ENCODE data around the gene TYMP.

The TYMP gene

DNA sequence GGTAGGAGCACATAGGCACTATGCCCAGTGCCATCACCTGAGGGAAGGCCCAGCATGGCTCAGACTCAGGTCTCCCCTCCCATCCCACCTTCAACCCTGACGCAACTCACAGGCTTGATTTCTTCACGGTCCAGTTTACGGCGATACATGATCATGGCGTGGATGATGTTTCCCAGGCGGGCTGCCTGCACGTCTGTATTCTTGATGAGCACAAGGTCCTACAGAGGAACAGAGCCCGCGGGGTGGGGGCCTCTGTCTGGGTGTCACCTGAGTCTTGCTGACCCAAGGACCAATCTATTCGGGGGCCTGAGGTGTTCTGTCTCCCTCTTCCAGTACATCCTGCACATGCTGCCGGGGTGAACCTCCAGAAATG is 44.6 kb upstream of the TYMP start:
- Histone ChIP-seq H3K36me3 (ENCODE audit: insufficient read depth, low read length) (no peaks in the 10 kb centered on the region; the same call in 1 of the 2 replicates), H3K9ac (ENCODE audit: insufficient read length) (no peak overlapping the region), H3K4me3 (no peak overlapping the region), H3K27ac (no peak overlapping the region), H3K9me3 (ENCODE audit: low read depth, low read length) (no peaks in the 10 kb centered on the region)
- DNase-seq (ENCODE audit: low read depth, low spot score) = no peak
- TF ChIP-seq EZH2 (IDR thresholded peaks at IDR 0.05) (no peak), POLR2AphosphoS5 (IDR thresholded peaks at IDR 0.05; ENCODE audit: borderline replicate concordance, low read depth, low read length) (no peak), FOXP2 (optimal IDR thresholded peaks at IDR 0.05; ENCODE audit: control extremely low read depth, extremely low read length, insufficient read depth) (no peak)

DNA sequence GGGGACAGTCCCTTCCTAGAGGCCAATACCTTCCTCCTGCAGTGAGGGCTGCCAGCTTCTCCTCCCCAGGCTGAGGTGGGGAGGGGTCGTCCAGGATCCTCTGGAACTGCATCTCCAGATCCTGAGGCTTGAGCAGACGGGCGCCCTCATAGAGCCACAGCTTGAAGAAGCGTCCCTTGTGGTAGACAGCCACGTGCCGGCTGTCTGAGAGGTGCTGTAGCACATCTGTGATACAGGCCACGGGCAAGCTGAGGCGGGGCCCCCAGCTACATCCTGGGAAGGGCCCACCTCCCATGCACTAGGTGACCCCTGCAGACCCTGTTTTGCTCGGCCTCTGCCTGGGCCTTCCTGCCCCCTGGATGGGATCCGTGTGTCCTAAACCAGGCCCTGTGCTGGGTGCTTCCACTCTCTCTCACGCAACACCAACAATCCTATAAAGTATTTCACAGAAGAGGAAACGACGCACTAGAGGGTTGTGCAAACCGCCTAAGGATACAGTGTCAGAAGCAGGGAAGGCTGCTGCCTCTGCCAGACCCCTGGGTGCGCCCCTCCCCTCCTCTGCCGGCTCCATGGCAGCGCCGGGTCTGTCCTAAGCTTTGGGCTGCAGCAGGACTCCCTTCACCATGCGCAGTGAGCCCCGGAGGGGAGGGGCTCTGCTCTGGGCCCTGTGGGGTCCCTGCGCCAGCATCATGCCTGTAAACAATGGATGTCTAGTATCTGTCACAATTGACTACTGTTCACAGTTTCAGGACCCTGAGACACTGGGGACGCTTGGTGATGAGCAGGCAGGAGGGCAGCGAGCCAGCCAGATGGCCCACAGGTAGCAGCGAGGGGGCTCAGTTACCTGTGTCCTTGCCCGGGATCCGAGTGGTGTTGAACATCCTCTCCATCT is 43.9 kb upstream of the TYMP start:
- Histone ChIP-seq H3K9me3 (ENCODE audit: low read depth, low read length) (no peaks in the 10 kb centered on the region), H3K27ac (no peak overlapping the region), H3K4me3 (no peak overlapping the region), H3K9ac (ENCODE audit: insufficient read length) (no peak overlapping the region), H3K36me3 (ENCODE audit: insufficient read depth, low read length) (no peaks in the 10 kb centered on the region; the same call in 1 of the 2 replicates)
- TF ChIP-seq EZH2 (IDR thresholded peaks at IDR 0.05) (no peak), FOXP2 (optimal IDR thresholded peaks at IDR 0.05; ENCODE audit: control extremely low read depth, extremely low read length, insufficient read depth) (no peak), POLR2AphosphoS5 (IDR thresholded peaks at IDR 0.05; ENCODE audit: borderline replicate concordance, low read depth, low read length) (no peak)
- DNase-seq (ENCODE audit: low read depth, low spot score) = no peak

DNA sequence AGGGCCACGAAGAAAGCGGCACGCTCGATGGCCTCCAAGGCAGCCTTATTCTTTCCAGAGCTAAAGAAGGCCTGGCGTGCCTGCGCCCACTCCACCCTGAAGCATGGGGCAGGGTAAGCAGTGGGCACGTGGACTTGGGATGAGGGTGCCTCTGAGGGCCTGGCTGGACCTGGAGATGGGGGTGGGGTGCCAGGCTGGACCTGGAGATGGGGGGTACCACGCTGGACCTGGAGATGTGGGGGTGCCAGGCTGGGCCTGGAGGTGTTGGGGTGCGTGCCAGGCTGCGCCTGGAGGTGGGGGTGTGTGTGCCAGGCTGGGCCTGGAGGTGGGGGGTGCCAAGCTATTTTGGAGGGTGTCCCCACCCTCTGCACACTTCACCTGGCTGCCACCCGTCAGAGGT is 43.2 kb upstream of the TYMP start:
- Histone ChIP-seq H3K36me3 (ENCODE audit: insufficient read depth, low read length) (no peaks in the 10 kb centered on the region; the same call in 1 of the 2 replicates), H3K4me3 (no peak overlapping the region), H3K9ac (ENCODE audit: insufficient read length) (no peak overlapping the region), H3K27ac (no peak overlapping the region), H3K9me3 (ENCODE audit: low read depth, low read length) (no peaks in the 10 kb centered on the region)
- DNase-seq (ENCODE audit: low read depth, low spot score) = no peak
- TF ChIP-seq EZH2 (IDR thresholded peaks at IDR 0.05) = no peak
- no peak for TF ChIP-seq FOXP2 (optimal IDR thresholded peaks at IDR 0.05; ENCODE audit: control extremely low read depth, extremely low read length, insufficient read depth)
- TF ChIP-seq POLR2AphosphoS5 (IDR thresholded peaks at IDR 0.05; ENCODE audit: borderline replicate concordance, low read depth, low read length) = no peak

DNA sequence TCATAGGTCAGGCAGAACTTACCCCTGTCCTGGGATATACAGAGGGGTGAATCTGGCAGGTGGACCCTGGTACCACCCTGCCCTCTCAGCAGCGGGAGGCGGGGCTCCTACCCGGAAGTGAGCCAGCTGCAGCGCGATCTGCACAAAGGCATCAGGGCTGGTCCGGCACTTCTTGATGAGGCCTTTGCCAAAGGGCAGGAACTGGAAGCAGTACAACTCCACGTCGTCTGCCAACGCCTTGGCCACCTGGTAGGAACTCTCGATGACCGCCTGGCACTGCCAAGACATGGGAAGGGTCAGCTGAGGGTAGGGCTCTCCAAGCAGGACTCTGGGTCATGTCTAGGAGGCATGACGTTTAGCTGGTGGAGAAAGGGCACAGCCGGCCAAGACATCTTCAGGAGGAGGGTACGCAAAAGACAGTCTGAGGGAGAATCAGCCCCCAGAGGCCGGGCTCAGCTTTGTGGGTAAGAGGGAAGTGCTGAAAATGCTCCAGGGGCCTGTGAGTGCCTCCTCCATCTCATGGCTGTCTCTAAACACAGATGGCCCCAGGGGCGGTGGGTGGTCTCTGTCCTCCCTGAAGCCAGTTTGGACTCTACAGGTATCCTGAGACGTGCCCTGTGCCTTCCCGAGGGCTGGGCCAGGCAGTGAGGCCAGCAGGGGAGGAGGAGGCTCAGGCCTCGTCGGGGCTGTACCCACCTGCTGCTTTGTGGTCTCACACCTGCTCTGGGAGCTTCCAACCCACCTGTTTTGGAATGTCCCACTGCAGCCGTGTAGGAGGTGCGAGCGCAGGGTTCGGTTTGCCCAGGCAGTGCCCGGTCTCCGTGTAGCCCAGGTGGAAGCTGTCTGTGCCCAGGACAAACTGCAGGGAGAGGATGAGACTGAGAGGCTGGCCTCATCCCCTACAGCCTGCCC is 41.7 kb upstream of the TYMP start:
- Histone ChIP-seq H3K4me3 (no peak overlapping the region), H3K9ac (ENCODE audit: insufficient read length) (no peak overlapping the region), H3K27ac (no peak overlapping the region), H3K9me3 (ENCODE audit: low read depth, low read length) (no peaks in the 10 kb centered on the region), H3K36me3 (ENCODE audit: insufficient read depth, low read length) (no peaks in the 10 kb centered on the region; the same call in 1 of the 2 replicates)
- TF ChIP-seq FOXP2 (optimal IDR thresholded peaks at IDR 0.05; ENCODE audit: control extremely low read depth, extremely low read length, insufficient read depth) (no peak), POLR2AphosphoS5 (IDR thresholded peaks at IDR 0.05; ENCODE audit: borderline replicate concordance, low read depth, low read length) (no peak), EZH2 (IDR thresholded peaks at IDR 0.05) (no peak)
- DNase-seq (ENCODE audit: low read depth, low spot score) = no peak

DNA sequence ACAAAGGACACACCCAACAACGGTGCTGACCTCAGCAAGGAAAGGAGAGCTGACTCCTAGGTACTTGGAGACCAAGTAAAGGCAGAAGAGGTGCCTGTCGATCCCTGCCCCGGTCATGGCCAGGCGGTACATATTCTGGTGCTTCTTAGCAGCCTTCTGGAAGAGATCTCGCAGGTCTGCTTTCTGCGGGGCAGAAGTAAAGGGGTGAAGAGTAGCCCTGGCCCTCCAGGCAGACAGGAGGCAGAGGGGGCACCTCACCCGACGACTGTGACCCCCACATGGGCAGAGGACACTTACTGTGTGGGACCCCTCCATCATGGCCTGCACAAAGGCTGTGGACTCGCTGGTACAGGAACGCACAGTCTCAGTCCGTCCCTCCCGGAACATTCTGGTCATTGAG is 41.0 kb upstream of the TYMP start:
- no peaks in the 10 kb centered on the region for H3K9me3 ChIP-seq (ENCODE audit: low read depth, low read length)
- H3K36me3 ChIP-seq (ENCODE audit: insufficient read depth, low read length) = no peaks in the 10 kb centered on the region; the same call in 1 of the 2 replicates
- DNase-seq (ENCODE audit: low read depth, low spot score) = no peak
- no peak overlapping the region for H3K4me3 ChIP-seq
- no peak for TF ChIP-seq POLR2AphosphoS5 (IDR thresholded peaks at IDR 0.05; ENCODE audit: borderline replicate concordance, low read depth, low read length)
- no peak for TF ChIP-seq EZH2 (IDR thresholded peaks at IDR 0.05)
- TF ChIP-seq FOXP2 (optimal IDR thresholded peaks at IDR 0.05; ENCODE audit: control extremely low read depth, extremely low read length, insufficient read depth) = no peak
- no peak overlapping the region for H3K9ac ChIP-seq (ENCODE audit: insufficient read length)
- H3K27ac ChIP-seq = no peak overlapping the region

DNA sequence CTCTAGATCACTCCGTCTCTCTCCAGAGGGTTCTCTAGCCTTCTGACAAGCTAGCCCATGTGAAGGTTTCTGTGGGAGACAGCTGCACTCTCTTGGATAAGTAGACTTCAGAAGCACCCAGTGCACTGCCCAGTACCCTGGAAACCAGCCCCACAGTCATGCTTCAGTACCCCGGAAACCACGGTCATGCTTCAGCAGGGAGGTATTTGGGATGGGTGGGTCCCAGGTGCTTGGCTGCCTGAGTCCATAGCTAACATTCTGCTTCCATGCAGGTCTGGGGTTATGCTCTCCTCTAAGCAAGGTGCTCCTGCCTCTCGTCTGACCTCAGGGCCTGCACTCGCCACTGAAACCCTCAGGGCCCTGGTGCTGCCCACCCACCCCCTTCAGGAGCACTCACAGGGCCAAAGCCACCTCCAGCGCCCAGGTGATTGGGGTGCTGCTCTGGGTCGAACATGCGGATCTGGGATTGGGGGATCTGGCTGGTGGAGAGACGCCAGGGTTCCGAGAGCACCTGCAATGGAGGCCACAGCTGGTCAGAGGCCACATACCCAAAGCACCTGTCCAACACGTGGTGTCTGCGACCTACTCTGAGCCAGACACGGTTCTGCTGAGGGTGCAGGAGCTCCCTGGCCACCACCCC is 40.2 kb upstream of the TYMP start:
- Histone ChIP-seq H3K9me3 (ENCODE audit: low read depth, low read length) (no peaks in the 10 kb centered on the region), H3K4me3 (no peak overlapping the region), H3K27ac (no peak overlapping the region), H3K36me3 (ENCODE audit: insufficient read depth, low read length) (no peaks in the 10 kb centered on the region; the same call in 1 of the 2 replicates), H3K9ac (ENCODE audit: insufficient read length) (no peak overlapping the region)
- no peak for DNase-seq (ENCODE audit: low read depth, low spot score)
- TF ChIP-seq EZH2 (IDR thresholded peaks at IDR 0.05) (no peak), POLR2AphosphoS5 (IDR thresholded peaks at IDR 0.05; ENCODE audit: borderline replicate concordance, low read depth, low read length) (no peak), FOXP2 (optimal IDR thresholded peaks at IDR 0.05; ENCODE audit: control extremely low read depth, extremely low read length, insufficient read depth) (no peak)

DNA sequence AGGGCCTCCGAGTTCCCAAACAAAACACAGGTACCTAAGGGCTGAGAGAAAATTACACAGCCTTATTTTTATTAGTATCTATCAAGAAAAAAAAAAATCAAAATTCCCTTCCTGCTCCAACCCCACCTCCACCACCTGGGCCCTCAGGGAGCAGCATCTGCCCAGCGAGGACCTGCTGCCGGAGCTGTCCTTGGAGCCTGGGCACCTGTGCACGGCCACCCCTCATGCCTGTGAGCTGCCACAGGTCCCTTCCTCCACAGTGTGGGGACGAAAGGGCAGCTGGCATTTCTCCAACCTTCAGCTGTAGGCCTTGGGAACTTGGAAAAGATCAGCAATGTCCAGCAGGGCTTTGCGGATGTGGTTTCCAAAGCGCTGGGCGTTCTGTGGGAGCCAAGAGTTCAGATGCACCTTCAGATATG is 39.2 kb upstream of the TYMP start:
- no peak overlapping the region for H3K9ac ChIP-seq (ENCODE audit: insufficient read length)
- DNase-seq (ENCODE audit: low read depth, low spot score) = no peak
- H3K9me3 ChIP-seq (ENCODE audit: low read depth, low read length) = no peaks in the 10 kb centered on the region
- TF ChIP-seq EZH2 (IDR thresholded peaks at IDR 0.05) (no peak), POLR2AphosphoS5 (IDR thresholded peaks at IDR 0.05; ENCODE audit: borderline replicate concordance, low read depth, low read length) (no peak), FOXP2 (optimal IDR thresholded peaks at IDR 0.05; ENCODE audit: control extremely low read depth, extremely low read length, insufficient read depth) (no peak)
- no peak overlapping the region for H3K4me3 ChIP-seq
- H3K36me3 ChIP-seq (ENCODE audit: insufficient read depth, low read length) = no peaks in the 10 kb centered on the region; the same call in 1 of the 2 replicates
- H3K27ac ChIP-seq = no peak overlapping the region
